ENCODE results near the gene KIAA1328.
"Not testable (repeated sequence)": the region's sequence is repeated elsewhere in the genome, so short reads cannot be mapped to it uniquely, and the experiment has no call there.

The KIAA1328 gene

DNA sequence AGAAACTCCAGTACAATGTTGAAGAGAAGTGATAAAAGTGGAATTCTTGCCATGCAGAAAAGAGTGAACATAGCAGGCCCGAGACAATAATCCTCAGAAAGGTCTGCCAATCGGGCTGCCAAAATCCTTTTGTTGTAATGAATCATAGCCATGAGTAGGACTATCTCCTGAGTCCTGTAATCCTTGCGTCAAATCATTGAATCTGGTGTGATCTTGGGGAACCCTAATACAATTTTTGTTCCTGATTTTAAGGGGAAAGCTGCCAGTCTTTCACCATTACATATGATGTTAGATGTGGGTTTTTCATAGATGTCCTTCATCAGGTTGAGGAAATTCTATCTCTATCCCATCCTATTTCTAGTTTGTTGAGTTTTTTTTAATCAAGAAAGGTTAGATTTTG lies 2.4 kb upstream of the KIAA1328 start:
- no peak for DNase-seq

DNA sequence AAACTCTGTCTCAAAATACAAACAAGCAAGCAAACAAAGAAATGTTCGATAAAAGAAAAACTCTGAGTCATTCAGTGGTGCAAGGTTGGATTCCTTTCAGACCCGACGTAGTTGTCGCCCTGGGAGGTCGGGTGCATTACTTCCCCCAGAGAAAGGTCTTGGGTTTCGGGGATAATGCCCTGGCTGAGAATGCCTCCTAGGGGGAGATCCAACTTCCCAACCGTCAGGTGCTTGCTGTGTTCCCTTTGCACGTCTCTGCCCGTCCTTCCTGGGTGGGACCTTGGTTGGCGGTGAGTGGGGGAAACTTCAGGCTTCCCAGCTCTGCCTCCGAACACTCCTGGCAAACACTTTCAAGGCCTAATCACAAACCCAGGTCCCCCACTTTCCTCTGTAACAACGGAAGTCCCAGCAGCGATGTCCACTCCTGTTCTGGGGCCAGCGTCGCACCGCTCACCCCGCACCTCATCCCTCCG lies 734 bp upstream of the KIAA1328 start:
- peak; percentile 19 for DNase-seq

GRCh38 chr18:36829362-36830157 lies 633 bp downstream of the KIAA1328 start:
- DNase-seq = no peak

DNA sequence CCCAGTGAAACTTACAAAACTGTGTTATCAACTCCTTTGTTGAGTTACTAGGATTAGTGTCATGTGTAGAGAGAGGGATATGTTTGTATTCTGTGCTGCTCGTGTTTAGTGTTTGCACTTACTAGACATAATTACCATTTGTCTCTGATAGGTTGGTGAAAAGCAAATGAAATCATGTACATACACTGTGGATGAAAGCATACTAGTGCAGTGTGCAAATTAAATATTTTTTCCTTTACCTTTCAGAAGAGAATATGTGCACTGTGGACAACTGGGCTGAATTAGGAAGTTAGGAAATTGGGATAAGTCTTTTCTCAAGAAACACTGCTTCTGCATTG lies 1.2 kb downstream of the KIAA1328 start:
- DNase-seq = no peak

- DNase-seq = no peak
Observed at GRCh38 chr18:36831139-36831538, 2.2 kb downstream of the KIAA1328 start.

GRCh38 chr18:36833120-36833519 lies 4.2 kb downstream of the KIAA1328 start:
- no peak for DNase-seq

- DNase-seq = no peak
Observed at GRCh38 chr18:36835927-36836326, 7.0 kb downstream of the KIAA1328 start.

DNA sequence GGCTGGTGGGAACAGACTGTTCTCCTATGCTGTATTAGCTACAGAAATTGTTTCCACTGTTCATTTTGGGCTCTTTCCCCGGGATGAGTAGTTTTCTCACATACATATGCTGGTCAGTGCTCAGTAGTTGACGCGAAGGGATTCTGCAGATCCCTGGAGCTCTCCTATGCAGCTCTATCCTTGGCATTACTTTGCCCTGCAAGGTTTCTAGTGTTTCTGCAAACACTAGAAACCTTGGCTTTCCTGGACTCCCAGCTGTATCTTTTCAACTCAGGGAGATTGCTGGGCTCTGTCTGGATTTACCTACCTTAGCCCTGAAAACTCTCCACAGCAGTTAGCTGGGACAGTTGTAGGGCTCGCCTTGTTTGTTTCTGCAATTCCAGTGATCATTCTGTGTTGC lies 10.9 kb downstream of the KIAA1328 start:
- DNase-seq = no peak

GRCh38 chr18:36843199-36843598 lies 14.3 kb downstream of the KIAA1328 start:
- DNase-seq = no peak

GRCh38 chr18:36843784-36844183 lies 14.9 kb downstream of the KIAA1328 start:
- no peak for DNase-seq

DNA sequence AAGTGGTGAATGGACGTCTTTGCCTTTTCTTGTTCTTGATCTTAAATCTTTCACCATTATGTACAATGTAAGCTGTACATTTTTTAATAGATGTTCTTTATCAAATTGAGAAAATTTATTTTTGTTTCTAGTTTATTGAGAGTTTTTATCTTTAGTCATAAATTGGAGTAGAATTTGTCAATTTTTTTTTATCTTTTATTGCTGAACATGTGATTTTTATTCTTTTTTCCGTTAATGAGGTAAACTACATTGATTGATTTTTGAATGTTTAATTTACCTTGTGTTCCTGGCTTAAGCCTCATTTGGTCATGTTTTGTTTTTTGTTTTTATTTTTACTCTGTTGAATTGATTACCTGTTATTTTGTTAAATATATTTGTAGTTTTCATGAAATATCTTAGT lies 19.7 kb downstream of the KIAA1328 start:
- no peak for DNase-seq

DNA sequence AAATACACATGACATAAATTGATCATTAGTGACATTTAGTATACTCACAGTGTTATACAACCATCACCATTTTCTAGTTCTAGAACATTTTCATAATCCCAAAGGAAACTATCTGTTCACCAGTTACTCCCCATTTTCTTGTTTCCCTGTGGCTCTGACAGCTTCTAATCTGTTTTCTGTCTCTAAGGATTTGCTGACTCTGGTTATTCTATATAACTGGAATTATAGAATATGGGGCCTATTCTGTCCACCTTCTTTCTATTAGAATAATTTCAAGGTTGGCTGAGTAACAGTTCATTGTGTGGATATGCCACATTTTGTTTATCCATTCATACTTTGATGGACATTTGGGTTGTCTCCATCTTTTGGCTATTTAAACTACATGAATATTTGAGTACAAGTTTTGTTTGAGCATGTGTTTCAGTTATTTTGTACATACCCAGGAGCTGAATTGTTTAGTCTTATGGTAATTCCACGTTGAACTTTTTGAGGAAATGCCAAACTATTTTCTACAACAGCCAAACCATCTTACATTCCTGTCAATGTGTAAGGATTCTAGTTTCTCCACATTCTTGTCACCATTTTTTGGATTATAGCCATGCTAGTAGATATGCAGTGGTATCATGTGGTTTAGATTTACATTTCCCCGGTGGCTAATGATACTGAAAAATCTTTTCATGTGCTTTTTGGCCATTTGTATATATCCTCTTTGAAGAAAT lies 20.5 kb downstream of the KIAA1328 start:
- no peak for DNase-seq

- no peak for DNase-seq
Observed at GRCh38 chr18:36850527-36851201, 21.7 kb downstream of the KIAA1328 start.

- no peak for DNase-seq
Observed at GRCh38 chr18:36851202-36851590, 22.3 kb downstream of the KIAA1328 start.

GRCh38 chr18:36856815-36857214 lies 27.9 kb downstream of the KIAA1328 start:
- DNase-seq = no peak

GRCh38 chr18:36862182-36862581 lies 33.3 kb downstream of the KIAA1328 start:
- DNase-seq = no peak

DNA sequence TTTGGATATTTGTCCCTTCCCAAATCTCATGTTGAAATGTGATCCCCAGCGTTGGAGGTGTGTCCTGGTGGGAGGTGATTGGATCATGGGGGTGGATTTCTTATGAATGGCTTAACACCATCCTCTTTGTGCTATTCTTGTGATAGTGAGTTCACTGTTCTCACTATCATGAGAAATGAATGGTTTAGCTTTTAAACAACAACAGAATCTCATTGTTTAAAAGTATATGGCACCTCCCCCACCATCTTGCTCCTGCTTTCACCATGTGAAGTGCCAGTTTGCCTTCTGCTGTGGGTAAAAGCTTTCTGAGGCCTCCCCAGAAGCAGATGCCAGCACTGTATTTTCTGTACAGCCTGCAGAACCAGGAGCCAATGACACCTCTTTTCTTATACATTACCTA lies 38.1 kb downstream of the KIAA1328 start:
- no peak for DNase-seq

- no peak for DNase-seq
Observed at GRCh38 chr18:36871801-36872200, 42.9 kb downstream of the KIAA1328 start.

DNA sequence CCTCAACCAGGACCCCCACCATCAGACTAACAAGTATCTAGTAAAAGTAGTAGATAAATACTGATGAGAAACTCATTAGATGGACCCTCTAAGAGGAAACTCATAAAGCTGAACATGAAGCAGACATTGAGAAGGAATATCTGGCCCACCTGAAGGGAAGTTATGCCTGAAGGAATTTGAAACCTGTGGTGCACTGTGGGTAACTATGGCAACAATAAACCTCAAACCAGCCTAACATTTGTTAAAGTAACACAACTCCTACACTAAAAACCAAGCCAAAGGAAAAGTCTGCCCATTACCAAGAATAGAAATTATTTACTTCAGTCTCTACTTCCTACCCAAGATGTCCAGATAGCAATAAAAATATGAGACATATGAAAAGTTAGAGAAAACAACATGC lies 43.4 kb downstream of the KIAA1328 start:
- DNase-seq = no peak

GRCh38 chr18:36873826-36874225 lies 44.9 kb downstream of the KIAA1328 start:
- DNase-seq = not testable (repeated sequence)

- DNase-seq = not testable (repeated sequence)
Observed at GRCh38 chr18:36879796-36880195, 50.9 kb downstream of the KIAA1328 start.

DNA sequence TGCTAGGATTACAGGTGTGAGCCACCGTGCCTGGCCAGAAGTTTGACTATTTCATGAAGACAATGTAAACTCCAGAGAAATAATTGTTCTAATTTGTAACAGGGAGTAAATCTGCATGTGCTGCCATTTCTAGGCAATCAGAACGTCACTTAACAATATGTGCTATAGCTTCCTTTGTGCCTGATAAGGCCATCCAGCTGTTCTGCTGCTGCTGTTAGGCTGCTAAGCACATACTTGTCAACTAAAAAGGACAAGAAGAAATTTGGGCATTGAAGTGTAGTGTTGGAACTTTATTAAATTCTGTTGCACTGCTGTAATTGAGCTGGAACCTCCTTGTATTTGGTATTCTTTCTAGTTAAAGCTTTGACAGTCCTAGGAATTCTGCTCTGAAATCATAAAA lies 57.1 kb downstream of the KIAA1328 start:
- no peak for DNase-seq

DNA sequence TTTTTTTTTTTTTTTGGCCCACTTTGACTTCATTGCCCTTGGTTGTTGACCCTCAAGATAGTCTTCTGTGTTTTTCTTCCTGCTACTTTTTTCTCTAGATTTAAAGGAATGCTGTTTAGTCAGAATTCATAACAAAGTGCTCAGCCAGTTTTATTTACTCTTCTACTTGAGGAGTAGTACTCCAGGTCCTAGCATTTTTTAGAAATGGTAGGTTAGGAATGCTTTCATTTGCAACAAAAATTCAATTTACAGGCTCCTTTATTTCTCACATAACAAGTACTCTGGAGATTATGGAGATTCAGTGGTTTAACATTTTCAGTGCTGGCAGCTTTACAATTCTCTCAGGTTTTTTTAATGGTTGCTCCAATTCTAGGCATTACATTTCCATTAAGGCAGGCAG lies 58.2 kb downstream of the KIAA1328 start:
- no peak for DNase-seq

GRCh38 chr18:36887864-36888263 lies 58.9 kb downstream of the KIAA1328 start:
- no peak for DNase-seq

Data from stimulated activated CD4-positive, alpha-beta T cell treated with anti-CD3 and anti-CD28 coated beads, Interleukin-4, amount 100 ng/mL, for 1 hour (primary cell).